ENCODE data around the gene HOXB1.
A peak's percentile ranks its signal among the peaks of the same experiment; 100 is the strongest.

The HOXB1 gene

GRCh38 chr17:48530887-48531272, at the start of gene HOXB1:
HOXB1 (minus strand) TSS chr17:48531011; CDS start chr17:48530904, 107 bp downstream.
- peak; percentile 95 for DNase-seq (ENCODE audit: low read depth, low spot score)

- no peak for DNase-seq (ENCODE audit: low read depth, low spot score)
These were observed 49.1 kb upstream of the HOXB1 start for GRCh38 chr17:48579760-48580554.

GRCh38 chr17:48579471-48579759, 48.6 kb upstream of the HOXB1 start:
- DNase-seq (ENCODE audit: low read depth, low spot score) = no peak

GRCh38 chr17:48578616-48579470, 48.0 kb upstream of the HOXB1 start:
- DNase-seq (ENCODE audit: low read depth, low spot score) = no peak

- peak; percentile 79 for DNase-seq (ENCODE audit: low read depth, low spot score)
These were observed 47.3 kb upstream of the HOXB1 start, which contains the start of gene HOXB4 for GRCh38 chr17:48577946-48578615. HOXB4 (minus strand) TSS chr17:48578350; CDS start chr17:48578319, 31 bp downstream.

- DNase-seq (ENCODE audit: low read depth, low spot score) = no peak
These were observed 46.6 kb upstream of the HOXB1 start for GRCh38 chr17:48577330-48577945.

GRCh38 chr17:48576479-48577309, 45.9 kb upstream of the HOXB1 start:
- peak; percentile 88 for DNase-seq (ENCODE audit: low read depth, low spot score)

GRCh38 chr17:48575673-48576478, 45.1 kb upstream of the HOXB1 start:
- no peak for DNase-seq (ENCODE audit: low read depth, low spot score)

- no peak for DNase-seq (ENCODE audit: low read depth, low spot score)
These were observed 44.3 kb upstream of the HOXB1 start for GRCh38 chr17:48575066-48575582.

GRCh38 chr17:48574505-48575065, 43.8 kb upstream of the HOXB1 start:
- DNase-seq (ENCODE audit: low read depth, low spot score) = no peak

GRCh38 chr17:48571826-48572417, 41.1 kb upstream of the HOXB1 start:
- no peak for DNase-seq (ENCODE audit: low read depth, low spot score)

- no peak for DNase-seq (ENCODE audit: low read depth, low spot score)
These were observed 40.4 kb upstream of the HOXB1 start for GRCh38 chr17:48571024-48571818.

GRCh38 chr17:48570325-48571023, 39.7 kb upstream of the HOXB1 start:
- DNase-seq (ENCODE audit: low read depth, low spot score) = peak; percentile 87

GRCh38 chr17:48569674-48570324, 39.0 kb upstream of the HOXB1 start:
- DNase-seq (ENCODE audit: low read depth, low spot score) = no peak

- no peak for DNase-seq (ENCODE audit: low read depth, low spot score)
These were observed 38.4 kb upstream of the HOXB1 start for GRCh38 chr17:48569240-48569582.

GRCh38 chr17:48568499-48569239, 37.9 kb upstream of the HOXB1 start:
- DNase-seq (ENCODE audit: low read depth, low spot score) = no peak
